ENCODE results near the gene ASB1.

Gene ASB1

GRCh38 chr2:238476258-238476657, 49.5 kb downstream of the ASB1 start:
- H3K27me3 ChIP-seq (replicated peaks; ENCODE audit: insufficient read depth, low read length), result no peaks in the 10 kb centered on the region
- no peak overlapping the region for H3K4me3 ChIP-seq (ENCODE audit: low read length)
- H3F3A ChIP-seq (ENCODE audit: insufficient read depth, low read length), result no peaks in the 10 kb centered on the region
- H3K36me3 ChIP-seq (replicated peaks; ENCODE audit: insufficient read depth, low read length), result no peaks in the 10 kb centered on the region
- no peak overlapping the region for H3K9ac ChIP-seq (ENCODE audit: low read length)
- no peaks in the 10 kb centered on the region for H3K79me2 ChIP-seq (ENCODE audit: low read length)
- H3K4me1 ChIP-seq (ENCODE audit: low read length), result no peaks in the 10 kb centered on the region
- no peaks in the 10 kb centered on the region for H3K9me3 ChIP-seq (replicated peaks; ENCODE audit: insufficient read depth, low read length)
- TF ChIP-seq, protein P1, sequence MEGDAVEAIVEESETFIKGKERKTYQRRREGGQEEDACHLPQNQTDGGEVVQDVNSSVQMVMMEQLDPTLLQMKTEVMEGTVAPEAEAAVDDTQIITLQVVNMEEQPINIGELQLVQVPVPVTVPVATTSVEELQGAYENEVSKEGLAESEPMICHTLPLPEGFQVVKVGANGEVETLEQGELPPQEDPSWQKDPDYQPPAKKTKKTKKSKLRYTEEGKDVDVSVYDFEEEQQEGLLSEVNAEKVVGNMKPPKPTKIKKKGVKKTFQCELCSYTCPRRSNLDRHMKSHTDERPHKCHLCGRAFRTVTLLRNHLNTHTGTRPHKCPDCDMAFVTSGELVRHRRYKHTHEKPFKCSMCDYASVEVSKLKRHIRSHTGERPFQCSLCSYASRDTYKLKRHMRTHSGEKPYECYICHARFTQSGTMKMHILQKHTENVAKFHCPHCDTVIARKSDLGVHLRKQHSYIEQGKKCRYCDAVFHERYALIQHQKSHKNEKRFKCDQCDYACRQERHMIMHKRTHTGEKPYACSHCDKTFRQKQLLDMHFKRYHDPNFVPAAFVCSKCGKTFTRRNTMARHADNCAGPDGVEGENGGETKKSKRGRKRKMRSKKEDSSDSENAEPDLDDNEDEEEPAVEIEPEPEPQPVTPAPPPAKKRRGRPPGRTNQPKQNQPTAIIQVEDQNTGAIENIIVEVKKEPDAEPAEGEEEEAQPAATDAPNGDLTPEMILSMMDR (IDR thresholded peaks at IDR 0.05; ENCODE audit: low read length), result no peak
- no peak for TF ChIP-seq EZH2 (optimal IDR thresholded peaks at IDR 0.05; ENCODE audit: low read depth, low read length)
- TF ChIP-seq EZH2phosphoT487 (IDR thresholded peaks at IDR 0.05; ENCODE audit: low read length), result no peak
- H3K4me2 ChIP-seq (ENCODE audit: low read depth, low read length), result no peak overlapping the region
- no peak overlapping the region for H2AFZ ChIP-seq (ENCODE audit: low read length)
- no peaks in the 10 kb centered on the region for H4K20me1 ChIP-seq (ENCODE audit: insufficient read depth, low read length)
- H3K27ac ChIP-seq (ENCODE audit: low read length), result no peak overlapping the region
- no peak for DNase-seq
- no peaks in the 10 kb centered on the region for H3K9me2 ChIP-seq (replicated peaks; ENCODE audit: insufficient read depth, low read length)

DNA sequence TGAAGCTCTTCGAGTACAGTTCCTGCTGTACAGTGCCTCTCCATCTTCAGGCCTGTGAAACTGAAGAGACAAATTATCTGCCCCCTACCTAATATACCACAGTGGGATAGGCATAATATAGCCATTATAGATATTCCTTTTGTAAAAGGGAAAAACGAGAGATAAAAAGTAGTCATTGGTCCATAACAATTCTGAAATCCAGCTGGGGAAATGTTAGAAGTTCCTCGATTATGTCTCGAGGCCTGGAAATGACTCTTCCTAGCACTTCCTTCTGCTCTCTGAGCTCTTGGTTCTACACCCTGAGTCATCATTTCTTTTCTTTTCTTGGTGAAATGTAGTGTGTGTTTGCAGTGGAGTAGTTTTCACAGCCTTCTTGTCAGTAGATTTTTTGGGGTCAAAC, 51.5 kb downstream of the ASB1 start:
- Histone ChIP-seq H3K9me2 (replicated peaks; ENCODE audit: insufficient read depth, low read length) (no peaks in the 10 kb centered on the region), H3K4me2 (ENCODE audit: low read depth, low read length) (no peak overlapping the region), H3K9me3 (replicated peaks; ENCODE audit: insufficient read depth, low read length) (no peaks in the 10 kb centered on the region), H3K36me3 (replicated peaks; ENCODE audit: insufficient read depth, low read length) (no peaks in the 10 kb centered on the region), H3K27me3 (replicated peaks; ENCODE audit: insufficient read depth, low read length) (no peaks in the 10 kb centered on the region), H3K79me2 (ENCODE audit: low read length) (no peaks in the 10 kb centered on the region), H3K27ac (ENCODE audit: low read length) (no peak overlapping the region), H3K9ac (ENCODE audit: low read length) (no peak overlapping the region), H3K4me3 (ENCODE audit: low read length) (no peak overlapping the region), H4K20me1 (ENCODE audit: insufficient read depth, low read length) (no peaks in the 10 kb centered on the region), H3F3A (ENCODE audit: insufficient read depth, low read length) (no peaks in the 10 kb centered on the region), H3K4me1 (ENCODE audit: low read length) (no peaks in the 10 kb centered on the region), H2AFZ (ENCODE audit: low read length) (no peak overlapping the region)
- no peak for DNase-seq
- no peak for TF ChIP-seq EZH2phosphoT487 (IDR thresholded peaks at IDR 0.05; ENCODE audit: low read length)
- TF ChIP-seq, protein P1 (IDR thresholded peaks at IDR 0.05; ENCODE audit: low read length), result no peak
- TF ChIP-seq EZH2 (optimal IDR thresholded peaks at IDR 0.05; ENCODE audit: low read depth, low read length), result no peak

- H2AFZ ChIP-seq (ENCODE audit: low read length), result no peak overlapping the region
- H3K4me1 ChIP-seq (ENCODE audit: low read length), result no peaks in the 10 kb centered on the region
- H3K27me3 ChIP-seq (replicated peaks; ENCODE audit: insufficient read depth, low read length), result no peaks in the 10 kb centered on the region
- H3K9me2 ChIP-seq (replicated peaks; ENCODE audit: insufficient read depth, low read length), result no peaks in the 10 kb centered on the region
- no peaks in the 10 kb centered on the region for H3F3A ChIP-seq (ENCODE audit: insufficient read depth, low read length)
- no peak overlapping the region for H3K27ac ChIP-seq (ENCODE audit: low read length)
- TF ChIP-seq EZH2 (optimal IDR thresholded peaks at IDR 0.05; ENCODE audit: low read depth, low read length) (no peak), EZH2phosphoT487 (IDR thresholded peaks at IDR 0.05; ENCODE audit: low read length) (no peak)
- TF ChIP-seq, protein P1 (IDR thresholded peaks at IDR 0.05; ENCODE audit: low read length), result no peak
- H4K20me1 ChIP-seq (ENCODE audit: insufficient read depth, low read length), result no peaks in the 10 kb centered on the region
- H3K4me2 ChIP-seq (ENCODE audit: low read depth, low read length), result no peak overlapping the region
- no peaks in the 10 kb centered on the region for H3K36me3 ChIP-seq (replicated peaks; ENCODE audit: insufficient read depth, low read length)
- DNase-seq, result no peak
- H3K9ac ChIP-seq (ENCODE audit: low read length), result no peak overlapping the region
- H3K9me3 ChIP-seq (replicated peaks; ENCODE audit: insufficient read depth, low read length), result no peaks in the 10 kb centered on the region
- H3K4me3 ChIP-seq (ENCODE audit: low read length), result no peak overlapping the region
- no peaks in the 10 kb centered on the region for H3K79me2 ChIP-seq (ENCODE audit: low read length)
These were observed 53.1 kb downstream of the ASB1 start for GRCh38 chr2:238479847-238480246.

Data from MM.1S (cell line).